WTC11 (cell line): ENCODE data around the gene EGFL8. TPM values are rescaled to one million over a fixed set of nuclear protein-coding genes. Genes with fewer than 3 reads are reported as not detected.

ENCODE experiments used
- ATAC-seq: fragments of 200-7000 bp; cut with Tn5 transposase; 2 replicates; pipeline ENCODE4 v1.10.0; 2021; ENCODE audit warnings: mild to moderate bottlenecking, moderate library complexity
- CTCF ChIA-PET: fragments of 300-600 bp; sonication (Branson Sonifier 250); formaldehyde crosslinking; loops from one replicate; lab custom pipeline; 2021; ENCODE audit warnings: antibody characterized with exemption; lab: Charles Lee
- POLR2A ChIA-PET: fragments of 350-600 bp; sonication (Branson Sonifier 250); formaldehyde crosslinking; loops from one replicate; lab custom pipeline; 2021; ENCODE audit warnings: antibody characterized with exemption; lab: Charles Lee
- DNase-seq: peaks from one replicate; pipeline ENCODE4 v3.0.0; 2021; ENCODE audit warnings: low spot score
- H3K27ac Mint-ChIP-seq: 2 replicates; pipeline ENCODE4 v1.8.0; 2021; ENCODE audit warnings: mixed read lengths
- H3K27me3 Mint-ChIP-seq: 2 replicates; pipeline ENCODE4 v1.8.0; 2021; ENCODE audit warnings: low read depth, mild to moderate bottlenecking, moderate library complexity, mixed read lengths
- H3K36me3 Mint-ChIP-seq: 2 replicates; pipeline ENCODE4 v1.8.0; 2021; ENCODE audit warnings: mixed read lengths
- H3K4me1 Mint-ChIP-seq: 2 replicates; pipeline ENCODE4 v1.8.0; 2022; ENCODE audit warnings: mixed read lengths
- H3K4me3 Mint-ChIP-seq: 2 replicates; pipeline ENCODE4 v1.8.0; 2021; ENCODE audit warnings: mild to moderate bottlenecking, moderate library complexity, mixed read lengths
- H3K9me3 Mint-ChIP-seq: 2 replicates; pipeline ENCODE4 v1.8.0; 2021; ENCODE audit warnings: mixed read lengths
- ARID4B ChIP-seq: sonication (generic); formaldehyde crosslinking; IDR thresholded peaks from 2 replicates; pipeline ENCODE4 v1.8.0; 2023; ENCODE audit warnings: missing genetic modification reagents, mild to moderate bottlenecking, borderline replicate concordance
- ELF4 ChIP-seq: sonication (generic); formaldehyde crosslinking; IDR thresholded peaks from 2 replicates; pipeline ENCODE4 v1.8.1; 2022; ENCODE audit warnings: low read depth, mild to moderate bottlenecking, moderate library complexity, missing genetic modification reagents
- GTF2I ChIP-seq: fragments of 250-450 bp; sonication (Bioruptor Pico); conservative IDR thresholded peaks from 2 replicates; pipeline ENCODE4 v1.4.0; 2021; ENCODE audit warnings: mild to moderate bottlenecking
- KAT7 ChIP-seq: sonication (generic); formaldehyde crosslinking; IDR thresholded peaks from 2 replicates; pipeline ENCODE4 v1.8.1; 2023; ENCODE audit warnings: missing genetic modification reagents, mild to moderate bottlenecking, borderline replicate concordance
- NFE2L1 ChIP-seq: sonication (generic); formaldehyde crosslinking; IDR thresholded peaks from 2 replicates; pipeline ENCODE4 v1.8.1; 2023; ENCODE audit warnings: missing genetic modification reagents
- NFYB ChIP-seq: sonication (generic); formaldehyde crosslinking; conservative IDR thresholded peaks from 2 replicates; pipeline ENCODE4 v1.8.0; 2022; ENCODE audit warnings: low read depth, missing genetic modification reagents
- NR2C2 ChIP-seq: sonication (generic); formaldehyde crosslinking; IDR thresholded peaks from 2 replicates; pipeline ENCODE4 v1.8.0; 2022; ENCODE audit warnings: mild to moderate bottlenecking, missing genetic modification reagents
- NR3C1 ChIP-seq: sonication (generic); formaldehyde crosslinking; conservative IDR thresholded peaks from 2 replicates; pipeline ENCODE4 v1.8.1; 2023; ENCODE audit warnings: low read depth, mild to moderate bottlenecking, missing genetic modification reagents
- PRRX2 ChIP-seq: fragments of 250-450 bp; sonication (Bioruptor Pico); IDR thresholded peaks from 2 replicates; pipeline ENCODE4 v1.8.0; 2021; ENCODE audit warnings: mild to moderate bottlenecking
- RELA ChIP-seq: sonication (generic); formaldehyde crosslinking; IDR thresholded peaks from 2 replicates; pipeline ENCODE4 v1.8.1; 2022; ENCODE audit warnings: missing genetic modification reagents, mild to moderate bottlenecking, borderline replicate concordance
- SOX15 ChIP-seq: fragments of 250-450 bp; sonication (Bioruptor Pico); IDR thresholded peaks from 2 replicates; pipeline ENCODE4 v1.9.0; 2021; ENCODE audit warnings: mild to moderate bottlenecking
- ZBTB21 ChIP-seq: sonication (generic); formaldehyde crosslinking; IDR thresholded peaks from 2 replicates; pipeline ENCODE4 v1.8.1; 2023; ENCODE audit warnings: mild to moderate bottlenecking, missing genetic modification reagents, borderline replicate concordance
- ZNF121 ChIP-seq: sonication (generic); formaldehyde crosslinking; IDR thresholded peaks from 2 replicates; pipeline ENCODE4 v1.8.0; 2023; ENCODE audit warnings: missing genetic modification reagents
- ZNF232 ChIP-seq: sonication (generic); formaldehyde crosslinking; IDR thresholded peaks from 2 replicates; pipeline ENCODE4 v1.8.0; 2022; ENCODE audit warnings: mild to moderate bottlenecking, missing genetic modification reagents
- ZNF317 ChIP-seq: sonication (generic); formaldehyde crosslinking; IDR thresholded peaks from 2 replicates; pipeline ENCODE4 v1.8.1; 2023; ENCODE audit warnings: low read depth, mild to moderate bottlenecking, moderate library complexity, missing genetic modification reagents, borderline replicate concordance
- ZNF416 ChIP-seq: fragments of 250-450 bp; sonication (Bioruptor Pico); IDR thresholded peaks from 2 replicates; pipeline ENCODE4 v1.9.0; 2021; ENCODE audit warnings: mild to moderate bottlenecking, inconsistent platforms
- ZNF671 ChIP-seq: fragments of 250-450 bp; sonication (Bioruptor Pico); IDR thresholded peaks from 2 replicates; pipeline ENCODE4 v1.8.0; 2021; ENCODE audit warnings: mild to moderate bottlenecking
- total RNA-seq: library from RNA; stranded (reverse); gene quantifications from 3 replicates; pipeline ENCODE4 v1.2.3, GENCODE V29; 2021
- TF ChIP-seq, protein P1 (sequence below): fragments of 250-450 bp; sonication (Bioruptor Pico); IDR thresholded peaks from 2 replicates; pipeline ENCODE4 v1.8.0; 2021; ENCODE audit warnings: mild to moderate bottlenecking
- TF ChIP-seq, protein P2 (sequence below): sonication (generic); formaldehyde crosslinking; IDR thresholded peaks from 2 replicates; pipeline ENCODE4 v1.8.0; 2022; ENCODE audit warnings: missing genetic modification reagents
- TF ChIP-seq, protein P3 (sequence below): sonication (generic); formaldehyde crosslinking; IDR thresholded peaks from 2 replicates; pipeline ENCODE4 v1.8.1; 2023; ENCODE audit warnings: mild to moderate bottlenecking, moderate library complexity, missing genetic modification reagents

EGFL8 gene
- total RNA-seq, 1 experiment from 2014 or later: 17.5 TPM

GRCh38 chr6:32168807-32169591 lies 4.6 kb downstream of the EGFL8 start:
- ChIA-PET CTCF (interaction anchor here (2.6 kb wide), 1 partner anchor 20 kb away, joined by 16 read pairs; no protein-coding TSS in a partner anchor), POLR2A (interaction anchor here (0.9 to 3.1 kb wide), 2 partner anchors 8 to 27 kb away, joined by 4 to 15 read pairs; no protein-coding TSS in a partner anchor)
- ATAC-seq (no peak), DNase-seq (no peak)
- H3K36me3 Mint-ChIP-seq: peaks cover 33% of the 10 kb centered on the region
- no peak for TF ChIP-seq NFE2L1 (CRISPR knock-in tag)
- TF ChIP-seq ZNF121 (CRISPR knock-in tag): no peak
- H3K9me3 Mint-ChIP-seq: no peaks in the 10 kb centered on the region
- H3K27ac Mint-ChIP-seq: no peak overlapping the region
- peaks cover 20% of the 10 kb centered on the region for H3K4me1 Mint-ChIP-seq
- H3K4me3 Mint-ChIP-seq: no peak overlapping the region
- H3K27me3 Mint-ChIP-seq: no peaks in the 10 kb centered on the region

- H3K4me3 Mint-ChIP-seq: no peak overlapping the region
- no peaks in the 10 kb centered on the region for H3K9me3 Mint-ChIP-seq
- CTCF ChIA-PET: no interaction called here
- peaks cover 33% of the 10 kb centered on the region for H3K36me3 Mint-ChIP-seq
- DNase-seq: no peak
- H3K27me3 Mint-ChIP-seq: no peaks in the 10 kb centered on the region
- POLR2A ChIA-PET: no interaction called here
- H3K27ac Mint-ChIP-seq: no peak overlapping the region
- TF ChIP-seq ZNF671 (CRISPR knock-in tag) (no peak), ARID4B (CRISPR knock-in tag) (no peak), ZNF416 (no peak), NR3C1 (CRISPR knock-in tag) (no peak), NFYB (no peak), RELA (CRISPR knock-in tag) (no peak), GTF2I (CRISPR knock-in tag) (no peak), ZBTB21 (CRISPR knock-in tag) (no peak), ZNF317 (no peak), NR2C2 (no peak)
- TF ChIP-seq, protein P1, sequence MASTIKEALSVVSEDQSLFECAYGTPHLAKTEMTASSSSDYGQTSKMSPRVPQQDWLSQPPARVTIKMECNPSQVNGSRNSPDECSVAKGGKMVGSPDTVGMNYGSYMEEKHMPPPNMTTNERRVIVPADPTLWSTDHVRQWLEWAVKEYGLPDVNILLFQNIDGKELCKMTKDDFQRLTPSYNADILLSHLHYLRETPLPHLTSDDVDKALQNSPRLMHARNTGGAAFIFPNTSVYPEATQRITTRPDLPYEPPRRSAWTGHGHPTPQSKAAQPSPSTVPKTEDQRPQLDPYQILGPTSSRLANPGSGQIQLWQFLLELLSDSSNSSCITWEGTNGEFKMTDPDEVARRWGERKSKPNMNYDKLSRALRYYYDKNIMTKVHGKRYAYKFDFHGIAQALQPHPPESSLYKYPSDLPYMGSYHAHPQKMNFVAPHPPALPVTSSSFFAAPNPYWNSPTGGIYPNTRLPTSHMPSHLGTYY (CRISPR knock-in tag): no peak
- no peak for ATAC-seq
- H3K4me1 Mint-ChIP-seq: peaks cover 30% of the 10 kb centered on the region
Measured at GRCh38 chr6:32170294-32170693, 5.9 kb downstream of the EGFL8 start.

GRCh38 chr6:32171234-32171633 lies 6.8 kb downstream of the EGFL8 start:
- H3K36me3 Mint-ChIP-seq: peaks cover 33% of the 10 kb centered on the region
- ATAC-seq: no peak
- no peak for TF ChIP-seq SOX15
- TF ChIP-seq, protein P2, sequence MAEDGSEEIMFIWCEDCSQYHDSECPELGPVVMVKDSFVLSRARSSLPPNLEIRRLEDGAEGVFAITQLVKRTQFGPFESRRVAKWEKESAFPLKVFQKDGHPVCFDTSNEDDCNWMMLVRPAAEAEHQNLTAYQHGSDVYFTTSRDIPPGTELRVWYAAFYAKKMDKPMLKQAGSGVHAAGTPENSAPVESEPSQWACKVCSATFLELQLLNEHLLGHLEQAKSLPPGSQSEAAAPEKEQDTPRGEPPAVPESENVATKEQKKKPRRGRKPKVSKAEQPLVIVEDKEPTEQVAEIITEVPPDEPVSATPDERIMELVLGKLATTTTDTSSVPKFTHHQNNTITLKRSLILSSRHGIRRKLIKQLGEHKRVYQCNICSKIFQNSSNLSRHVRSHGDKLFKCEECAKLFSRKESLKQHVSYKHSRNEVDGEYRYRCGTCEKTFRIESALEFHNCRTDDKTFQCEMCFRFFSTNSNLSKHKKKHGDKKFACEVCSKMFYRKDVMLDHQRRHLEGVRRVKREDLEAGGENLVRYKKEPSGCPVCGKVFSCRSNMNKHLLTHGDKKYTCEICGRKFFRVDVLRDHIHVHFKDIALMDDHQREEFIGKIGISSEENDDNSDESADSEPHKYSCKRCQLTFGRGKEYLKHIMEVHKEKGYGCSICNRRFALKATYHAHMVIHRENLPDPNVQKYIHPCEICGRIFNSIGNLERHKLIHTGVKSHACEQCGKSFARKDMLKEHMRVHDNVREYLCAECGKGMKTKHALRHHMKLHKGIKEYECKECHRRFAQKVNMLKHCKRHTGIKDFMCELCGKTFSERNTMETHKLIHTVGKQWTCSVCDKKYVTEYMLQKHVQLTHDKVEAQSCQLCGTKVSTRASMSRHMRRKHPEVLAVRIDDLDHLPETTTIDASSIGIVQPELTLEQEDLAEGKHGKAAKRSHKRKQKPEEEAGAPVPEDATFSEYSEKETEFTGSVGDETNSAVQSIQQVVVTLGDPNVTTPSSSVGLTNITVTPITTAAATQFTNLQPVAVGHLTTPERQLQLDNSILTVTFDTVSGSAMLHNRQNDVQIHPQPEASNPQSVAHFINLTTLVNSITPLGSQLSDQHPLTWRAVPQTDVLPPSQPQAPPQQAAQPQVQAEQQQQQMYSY (CRISPR knock-in tag): no peak
- TF ChIP-seq PRRX2 (CRISPR knock-in tag): no peak
- TF ChIP-seq, protein P3, sequence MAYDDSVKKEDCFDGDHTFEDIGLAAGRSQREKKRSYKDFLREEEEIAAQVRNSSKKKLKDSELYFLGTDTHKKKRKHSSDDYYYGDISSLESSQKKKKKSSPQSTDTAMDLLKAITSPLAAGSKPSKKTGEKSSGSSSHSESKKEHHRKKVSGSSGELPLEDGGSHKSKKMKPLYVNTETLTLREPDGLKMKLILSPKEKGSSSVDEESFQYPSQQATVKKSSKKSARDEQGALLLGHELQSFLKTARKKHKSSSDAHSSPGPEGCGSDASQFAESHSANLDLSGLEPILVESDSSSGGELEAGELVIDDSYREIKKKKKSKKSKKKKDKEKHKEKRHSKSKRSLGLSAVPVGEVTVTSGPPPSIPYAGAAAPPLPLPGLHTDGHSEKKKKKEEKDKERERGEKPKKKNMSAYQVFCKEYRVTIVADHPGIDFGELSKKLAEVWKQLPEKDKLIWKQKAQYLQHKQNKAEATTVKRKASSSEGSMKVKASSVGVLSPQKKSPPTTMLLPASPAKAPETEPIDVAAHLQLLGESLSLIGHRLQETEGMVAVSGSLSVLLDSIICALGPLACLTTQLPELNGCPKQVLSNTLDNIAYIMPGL: no peak
- TF ChIP-seq ELF4 (CRISPR knock-in tag): no peak
- no peak for TF ChIP-seq KAT7 (CRISPR knock-in tag)
- TF ChIP-seq ZNF232: no peak
- TF ChIP-seq ZBTB21 (CRISPR knock-in tag): no peak
- no peak for TF ChIP-seq ZNF317
- TF ChIP-seq, all 79 proteins: peak for 0
- Mint-ChIP-seq H3K9me3 (no peaks in the 10 kb centered on the region), H3K27me3 (no peaks in the 10 kb centered on the region), H3K27ac (no peak overlapping the region; the same call in 1 of the 2 replicates), H3K4me3 (no peak overlapping the region), H3K4me1 (peaks cover 29% of the 10 kb centered on the region)
- POLR2A ChIA-PET: no interaction called here
- DNase-seq: no peak
- CTCF ChIA-PET: interaction anchor here (0.7 kb wide), 1 partner anchor 23 kb away, joined by 3 read pairs; no protein-coding TSS in a partner anchor
